HG02759 (cell line): ENCODE results near the gene CENPU.
A peak's percentile ranks its signal among the peaks of the same experiment; 100 is the strongest.
"Not testable (repeated sequence)": the region's sequence is repeated elsewhere in the genome, so short reads cannot be mapped to it uniquely, and the experiment has no call there.

Experiments used
- ATAC-seq: cut with Tn5 transposase; IDR thresholded peaks from one replicate; pipeline ENCODE4 v1.9.1; 2021; ENCODE audit warnings: mild to moderate bottlenecking, moderate library complexity; ENCODE audit not compliant: unreplicated experiment

The CENPU gene

GRCh38 chr4:184668511-184669114 is 65.3 kb downstream of the CENPU start:
- no peak for ATAC-seq

- no peak for ATAC-seq
These were observed 65.8 kb downstream of the CENPU start for GRCh38 chr4:184668096-184668495.

- ATAC-seq: no peak
These were observed 67.2 kb downstream of the CENPU start for GRCh38 chr4:184666670-184667069.

- peak; percentile 49 for ATAC-seq
These were observed 69.3 kb downstream of the CENPU start for GRCh38 chr4:184664445-184665210.

GRCh38 chr4:184662236-184662635 is 71.7 kb downstream of the CENPU start:
- ATAC-seq: no peak

GRCh38 chr4:184660978-184661377 is 72.9 kb downstream of the CENPU start:
- no peak for ATAC-seq

- not testable (repeated sequence) for ATAC-seq
These were observed 76.1 kb downstream of the CENPU start for GRCh38 chr4:184657820-184658219.

GRCh38 chr4:184657144-184657543 is 76.8 kb downstream of the CENPU start:
- no peak for ATAC-seq

GRCh38 chr4:184655889-184656869 is 77.7 kb downstream of the CENPU start:
- ATAC-seq: no peak

- ATAC-seq: no peak
These were observed 80.2 kb downstream of the CENPU start for GRCh38 chr4:184653650-184654049.

- ATAC-seq: not testable (repeated sequence)
These were observed 81.2 kb downstream of the CENPU start for GRCh38 chr4:184652681-184653080.

GRCh38 chr4:184651899-184652298 is 82.0 kb downstream of the CENPU start:
- ATAC-seq: no peak

- ATAC-seq: peak; percentile 3
These were observed 83.7 kb downstream of the CENPU start for GRCh38 chr4:184649971-184650855.

- ATAC-seq: peak; percentile 89
These were observed 84.6 kb downstream of the CENPU start, which contains the start of the genes CASP3 and PRIMPOL for GRCh38 chr4:184649026-184649970. CASP3 (minus strand) TSS chr4:184649447; CDS start chr4:184638453, 10,994 bp downstream. PRIMPOL (plus strand) TSS chr4:184649738; CDS start chr4:184657141, 7,403 bp downstream.

- peak; percentile 33 for ATAC-seq
These were observed 85.4 kb downstream of the CENPU start for GRCh38 chr4:184648313-184649025.

GRCh38 chr4:184648054-184648312 is 85.9 kb downstream of the CENPU start:
- ATAC-seq: no peak

GRCh38 chr4:184647266-184648053 is 86.4 kb downstream of the CENPU start:
- ATAC-seq: no peak
